Fibroblast of lung (primary cell): ENCODE results near the gene MYO9A.

Source experiments
- EZH2 ChIP-seq: IDR thresholded peaks from 2 replicates; pipeline ENCODE4 v1.5.1; 2012; ENCODE audit warnings: low read length, control low read depth, mild to moderate bottlenecking; ENCODE audit errors: missing control alignments
- TF ChIP-seq, protein P1 (sequence below), 2 donors: IDR thresholded peaks in 1 of 2; conservative IDR thresholded peaks in 1 of 2; 1 replicate in 1 of 2; 2 replicates in 1 of 2; pipeline ENCODE4 v1.5.1; 2011 to 2012; ENCODE audit warnings: low read length in 2 of 2, control low read depth in 1 of 2, inconsistent platforms in 1 of 2, low read depth in 1 of 2, mild to moderate bottlenecking in 1 of 2

DNA sequence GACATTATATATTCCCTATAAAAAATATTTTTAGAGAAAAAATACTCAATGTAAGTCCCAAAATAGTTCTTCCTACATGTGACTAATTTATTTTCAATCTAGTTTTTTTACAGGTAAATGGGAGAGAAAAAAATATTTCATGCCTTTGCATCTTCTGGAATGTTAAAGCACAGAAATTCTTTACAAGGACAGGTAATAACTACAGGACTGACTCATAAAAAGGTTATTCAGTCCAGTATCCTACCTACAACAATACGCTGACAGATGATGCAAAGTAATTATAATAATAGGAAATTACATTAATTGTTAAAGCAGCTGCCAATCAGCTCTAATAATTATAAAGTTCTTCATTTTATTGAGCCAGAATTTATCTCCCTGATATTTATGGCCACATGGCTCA, 147.5 kb downstream of the MYO9A start:
- TF ChIP-seq, protein P1, sequence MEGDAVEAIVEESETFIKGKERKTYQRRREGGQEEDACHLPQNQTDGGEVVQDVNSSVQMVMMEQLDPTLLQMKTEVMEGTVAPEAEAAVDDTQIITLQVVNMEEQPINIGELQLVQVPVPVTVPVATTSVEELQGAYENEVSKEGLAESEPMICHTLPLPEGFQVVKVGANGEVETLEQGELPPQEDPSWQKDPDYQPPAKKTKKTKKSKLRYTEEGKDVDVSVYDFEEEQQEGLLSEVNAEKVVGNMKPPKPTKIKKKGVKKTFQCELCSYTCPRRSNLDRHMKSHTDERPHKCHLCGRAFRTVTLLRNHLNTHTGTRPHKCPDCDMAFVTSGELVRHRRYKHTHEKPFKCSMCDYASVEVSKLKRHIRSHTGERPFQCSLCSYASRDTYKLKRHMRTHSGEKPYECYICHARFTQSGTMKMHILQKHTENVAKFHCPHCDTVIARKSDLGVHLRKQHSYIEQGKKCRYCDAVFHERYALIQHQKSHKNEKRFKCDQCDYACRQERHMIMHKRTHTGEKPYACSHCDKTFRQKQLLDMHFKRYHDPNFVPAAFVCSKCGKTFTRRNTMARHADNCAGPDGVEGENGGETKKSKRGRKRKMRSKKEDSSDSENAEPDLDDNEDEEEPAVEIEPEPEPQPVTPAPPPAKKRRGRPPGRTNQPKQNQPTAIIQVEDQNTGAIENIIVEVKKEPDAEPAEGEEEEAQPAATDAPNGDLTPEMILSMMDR (conservative IDR thresholded peaks at IDR 0.05 in 1 of 2, IDR thresholded peaks at IDR 0.05 in 1 of 2; ENCODE audit: low read depth in 1 of 2, low read length in 2 of 2): no peak
- no peak for TF ChIP-seq EZH2
